ENCODE data around the gene KCNJ10.

Gene KCNJ10

GRCh38 chr1:160077486-160077885 lies 7.5 kb upstream of the KCNJ10 start:
- DNase-seq (ENCODE audit: low read depth in 1 of 2, low spot score in 1 of 2) = peak in 1 of 2 experiments; percentile 24
- peaks cover 13% of the 10 kb centered on the region for H3K27me3 ChIP-seq (ENCODE audit: insufficient read depth, poor library complexity, severe bottlenecking)
- H3K4me3 ChIP-seq (replicated peaks; ENCODE audit: insufficient read depth, low read length) = no peak overlapping the region
- no peak overlapping the region for H3K27ac ChIP-seq (replicated peaks)
- TF ChIP-seq POLR2AphosphoS5 (IDR thresholded peaks at IDR 0.05; ENCODE audit: low read depth) (no peak), CTCF (IDR thresholded peaks at IDR 0.05; ENCODE audit: insufficient read depth, low read length) (no peak), SPI1 (IDR thresholded peaks at IDR 0.05; ENCODE audit: borderline replicate concordance, low read depth) (no peak), REST (IDR thresholded peaks at IDR 0.05; ENCODE audit: insufficient replicate concordance, low read depth) (no peak)

GRCh38 chr1:160076295-160076694 lies 6.3 kb upstream of the KCNJ10 start:
- peaks cover 11% of the 10 kb centered on the region for H3K27me3 ChIP-seq (ENCODE audit: insufficient read depth, poor library complexity, severe bottlenecking)
- DNase-seq (ENCODE audit: low read depth in 1 of 2, low spot score in 1 of 2) = no peak
- H3K4me3 ChIP-seq (replicated peaks; ENCODE audit: insufficient read depth, low read length) = no peak overlapping the region
- no peak overlapping the region for H3K27ac ChIP-seq (replicated peaks)
- TF ChIP-seq CTCF (IDR thresholded peaks at IDR 0.05; ENCODE audit: insufficient read depth, low read length) (no peak), REST (IDR thresholded peaks at IDR 0.05; ENCODE audit: insufficient replicate concordance, low read depth) (no peak), SPI1 (IDR thresholded peaks at IDR 0.05; ENCODE audit: borderline replicate concordance, low read depth) (no peak), GABPA (IDR thresholded peaks at IDR 0.05; ENCODE audit: low read depth) (no peak), POLR2AphosphoS5 (IDR thresholded peaks at IDR 0.05; ENCODE audit: low read depth) (no peak)

- H3K27me3 ChIP-seq (ENCODE audit: insufficient read depth, poor library complexity, severe bottlenecking) = peaks cover 14% of the 10 kb centered on the region
- H3K27ac ChIP-seq (replicated peaks) = no peak overlapping the region
These were observed 5.9 kb upstream of the KCNJ10 start for GRCh38 chr1:160075836-160076235.

More at GRCh38 chr1:160075836-160076235, 5.9 kb upstream of the KCNJ10 start:
- TF ChIP-seq CTCF (IDR thresholded peaks at IDR 0.05; ENCODE audit: insufficient read depth, low read length) (no peak), SPI1 (IDR thresholded peaks at IDR 0.05; ENCODE audit: borderline replicate concordance, low read depth) (no peak), GABPA (IDR thresholded peaks at IDR 0.05; ENCODE audit: low read depth) (no peak), POLR2AphosphoS5 (IDR thresholded peaks at IDR 0.05; ENCODE audit: low read depth) (no peak), REST (IDR thresholded peaks at IDR 0.05; ENCODE audit: insufficient replicate concordance, low read depth) (no peak)
- no peak for DNase-seq (ENCODE audit: low read depth in 1 of 2, low spot score in 1 of 2)
- no peak overlapping the region for H3K4me3 ChIP-seq (replicated peaks; ENCODE audit: insufficient read depth, low read length)
